Activated CD8-positive, alpha-beta memory T cell treated with anti-CD3 and anti-CD28 coated beads, Interleukin-2, amount 50 U/mL, for 1 hour (primary cell): ENCODE measurements around the gene ELP4.
"Not testable (repeated sequence)": the region's sequence is repeated elsewhere in the genome, so short reads cannot be mapped to it uniquely, and the experiment has no call there.

Experiments
- DNase-seq: peaks from one replicate; pipeline ENCODE4 v3.0.0-alpha.2; 2020; ENCODE audit errors: extremely low read depth

ELP4 gene

DNA sequence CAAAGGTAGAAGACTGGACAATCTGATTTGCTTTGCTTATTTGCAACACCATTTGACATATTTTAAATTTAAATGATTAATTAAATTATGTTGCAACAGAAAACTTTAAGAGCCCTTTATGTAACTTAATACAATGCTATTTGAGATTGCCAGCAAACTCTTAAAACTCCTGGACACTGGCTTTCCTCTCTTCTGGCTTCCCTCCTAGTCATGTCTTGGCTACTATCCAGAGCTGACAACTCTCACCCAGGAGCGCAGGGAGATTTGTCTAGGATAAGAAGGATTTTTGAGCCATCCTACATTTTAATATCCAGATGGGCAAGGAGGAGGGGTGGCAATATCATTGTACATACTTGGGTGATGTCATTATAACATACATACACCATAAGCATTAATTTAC is 134.3 kb downstream of the ELP4 start:
- DNase-seq, result no peak

GRCh38 chr11:31645747-31646146 is 136.2 kb downstream of the ELP4 start:
- no peak for DNase-seq

- no peak for DNase-seq
Measured at GRCh38 chr11:31646216-31646615, 136.6 kb downstream of the ELP4 start.

DNA sequence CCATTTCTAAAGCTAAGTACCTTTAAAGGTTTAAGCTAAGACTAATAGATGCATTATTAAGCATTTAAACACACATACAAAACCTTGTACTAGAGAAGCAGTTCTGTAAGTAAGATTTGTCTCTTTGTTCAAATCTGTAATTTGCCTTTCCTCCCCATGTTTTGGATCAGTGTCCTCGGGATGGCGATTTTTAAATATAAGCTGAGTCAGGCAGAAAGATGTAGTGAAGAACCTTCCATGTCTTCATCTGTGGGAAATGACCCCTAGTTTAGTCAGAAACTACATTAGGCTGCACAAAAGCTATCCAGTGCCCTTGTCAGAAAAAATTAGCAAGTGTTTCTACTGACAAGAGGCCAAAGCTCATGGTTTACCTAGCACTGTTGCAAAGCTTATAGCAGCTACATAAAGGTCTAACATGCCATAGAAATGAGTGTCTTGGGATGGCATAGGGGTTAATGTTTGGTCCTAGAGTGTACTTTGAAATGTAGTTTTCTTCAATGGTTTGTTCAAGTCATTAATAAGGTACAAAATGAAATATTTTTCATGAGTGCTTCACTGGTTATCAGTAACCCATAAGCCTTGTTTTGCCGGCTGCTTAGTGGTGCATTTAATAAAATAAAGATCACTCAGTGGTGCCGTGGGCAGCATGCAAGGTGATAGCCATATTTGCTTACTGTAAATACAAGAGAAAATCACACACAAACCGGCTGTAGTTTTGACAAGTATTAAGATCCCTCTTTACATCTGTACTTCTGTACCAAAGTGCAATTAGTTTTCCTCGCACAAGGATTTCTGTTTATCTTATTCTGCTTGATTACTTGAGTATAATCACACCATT is 139.8 kb downstream of the ELP4 start:
- DNase-seq, result no peak

GRCh38 chr11:31651208-31651607 is 141.6 kb downstream of the ELP4 start:
- no peak for DNase-seq

DNA sequence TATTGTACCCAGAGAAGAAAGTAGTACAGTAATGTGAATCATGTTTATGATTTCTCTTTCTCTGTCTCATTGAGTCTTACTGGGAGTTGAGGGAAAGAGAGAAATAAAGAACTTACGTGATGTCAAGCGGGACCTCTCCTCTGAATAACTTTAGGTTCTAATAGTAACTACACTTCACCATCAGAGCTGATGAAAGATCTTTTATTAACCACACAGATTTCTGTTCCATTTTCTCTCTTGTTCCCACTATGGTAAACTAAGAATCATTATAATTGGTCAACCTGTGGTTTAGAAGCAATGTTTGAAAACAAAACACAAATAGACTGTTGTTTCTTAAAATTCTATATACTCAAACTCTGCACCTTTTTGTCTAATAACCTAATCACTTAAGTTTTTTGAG is 142.3 kb downstream of the ELP4 start:
- DNase-seq, result no peak

- no peak for DNase-seq
Measured at GRCh38 chr11:31652528-31652927, 143.0 kb downstream of the ELP4 start.

DNA sequence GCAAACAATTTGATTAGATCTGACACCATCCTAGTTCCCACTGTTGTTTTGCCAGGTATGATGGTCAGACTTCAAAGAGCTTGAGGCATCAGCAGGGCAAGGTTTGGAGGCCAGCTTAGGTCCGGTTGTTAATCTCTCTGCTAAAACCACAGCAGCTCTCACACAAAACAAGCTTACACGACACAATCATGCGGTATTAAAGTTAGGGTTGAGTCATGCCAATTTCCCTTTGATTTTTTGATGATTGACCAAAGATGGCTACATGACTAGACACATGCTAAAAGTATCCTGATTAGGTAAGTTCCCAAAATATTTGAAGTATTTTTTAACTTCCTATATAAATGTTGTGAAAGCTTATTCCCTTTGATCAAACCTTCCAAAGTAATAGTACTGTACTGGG is 145.9 kb downstream of the ELP4 start:
- no peak for DNase-seq

- no peak for DNase-seq
Measured at GRCh38 chr11:31656051-31656450, 146.5 kb downstream of the ELP4 start.

GRCh38 chr11:31657091-31657490 is 147.5 kb downstream of the ELP4 start:
- DNase-seq, result no peak

- no peak for DNase-seq
Measured at GRCh38 chr11:31664129-31664528, 154.6 kb downstream of the ELP4 start.

DNA sequence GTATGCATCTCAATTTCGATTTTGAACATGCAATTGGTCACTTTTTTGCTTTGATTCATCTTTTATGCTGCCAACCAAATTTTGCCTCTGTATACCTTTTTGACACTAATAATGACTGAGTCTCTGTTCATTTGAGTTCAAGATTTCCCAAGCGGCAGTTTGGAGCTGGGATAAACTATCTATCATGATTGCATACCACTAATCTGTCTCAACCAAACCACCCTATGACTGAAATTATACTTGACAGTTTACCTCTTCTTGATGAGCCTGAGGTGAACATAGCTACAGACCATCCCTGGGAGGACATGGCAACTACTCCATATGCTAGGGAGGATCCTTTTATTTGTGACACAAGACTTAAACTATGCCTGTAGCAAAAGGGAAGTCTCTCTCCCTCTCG is 155.4 kb downstream of the ELP4 start:
- no peak for DNase-seq

- no peak for DNase-seq
Measured at GRCh38 chr11:31671681-31672080, 162.1 kb downstream of the ELP4 start.

GRCh38 chr11:31673108-31673507 is 163.5 kb downstream of the ELP4 start:
- DNase-seq, result not testable (repeated sequence)

DNA sequence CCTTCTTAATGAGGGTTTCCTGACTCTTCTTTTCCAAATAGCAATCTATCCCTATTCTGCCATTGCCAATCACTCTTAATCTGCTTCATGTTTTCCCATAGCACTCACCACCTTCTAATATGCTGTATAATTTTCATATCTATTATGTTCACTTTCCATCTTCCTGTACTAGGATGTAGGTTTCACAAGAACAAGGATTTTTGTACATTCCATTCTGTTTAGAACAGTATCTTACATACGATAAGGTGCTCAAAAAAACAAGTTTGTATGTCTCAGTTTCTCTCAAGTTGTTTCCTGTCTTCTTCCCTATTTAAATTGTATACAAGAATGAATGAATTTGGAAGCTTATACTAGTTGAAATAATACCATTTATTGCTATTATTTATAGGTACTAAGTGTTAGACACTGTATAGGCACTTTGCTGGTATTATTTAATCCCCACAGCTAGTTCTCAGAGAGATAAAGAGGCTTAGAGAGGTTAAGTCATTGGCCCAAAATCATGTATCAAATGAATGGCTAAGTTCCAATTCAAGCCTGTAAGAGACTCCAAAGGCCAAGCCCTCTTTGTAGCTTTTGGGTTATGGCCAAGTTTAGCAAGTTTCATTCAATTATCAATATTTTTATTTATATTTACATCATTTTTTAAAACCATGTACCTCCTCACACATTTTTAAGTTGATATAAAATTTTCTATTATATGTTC is 166.9 kb downstream of the ELP4 start:
- DNase-seq, result no peak

DNA sequence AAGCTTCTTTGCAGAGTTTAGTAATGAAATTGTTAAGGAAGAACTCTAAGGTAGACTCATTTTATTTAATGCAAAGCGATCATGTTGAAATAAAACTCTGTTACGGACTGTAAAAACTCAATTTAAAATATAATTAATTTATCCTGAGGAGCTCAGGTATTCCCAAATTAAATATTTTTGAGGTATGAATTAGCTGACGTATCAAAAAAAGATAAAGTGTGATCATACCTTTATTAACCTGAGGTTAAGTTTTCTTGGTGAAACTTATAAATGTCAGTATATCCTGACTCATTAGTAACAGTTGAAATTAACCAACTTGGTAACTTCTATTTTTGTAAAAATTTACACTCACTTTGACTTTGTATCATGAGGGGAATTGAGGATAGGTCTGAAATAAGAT is 171.2 kb downstream of the ELP4 start:
- no peak for DNase-seq

- no peak for DNase-seq
Measured at GRCh38 chr11:31687256-31687655, 177.7 kb downstream of the ELP4 start.

DNA sequence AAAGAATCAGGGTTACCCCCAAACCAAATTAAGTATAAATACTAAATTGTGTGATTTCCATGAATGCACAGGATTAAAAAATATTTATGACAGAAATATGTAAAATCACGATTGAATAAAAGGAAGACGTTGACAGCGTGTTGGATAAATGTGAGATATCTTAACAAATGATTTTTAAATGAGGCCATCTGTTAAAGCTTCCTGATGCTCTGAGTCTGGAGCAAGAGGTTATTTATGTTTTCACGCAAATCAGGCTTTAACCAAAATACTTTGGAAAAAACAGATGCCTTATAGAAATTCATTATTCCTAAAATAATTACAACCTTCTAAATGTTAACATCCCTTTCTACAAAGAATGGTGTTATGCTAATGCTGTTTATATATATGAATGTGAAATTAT is 178.3 kb downstream of the ELP4 start:
- no peak for DNase-seq

DNA sequence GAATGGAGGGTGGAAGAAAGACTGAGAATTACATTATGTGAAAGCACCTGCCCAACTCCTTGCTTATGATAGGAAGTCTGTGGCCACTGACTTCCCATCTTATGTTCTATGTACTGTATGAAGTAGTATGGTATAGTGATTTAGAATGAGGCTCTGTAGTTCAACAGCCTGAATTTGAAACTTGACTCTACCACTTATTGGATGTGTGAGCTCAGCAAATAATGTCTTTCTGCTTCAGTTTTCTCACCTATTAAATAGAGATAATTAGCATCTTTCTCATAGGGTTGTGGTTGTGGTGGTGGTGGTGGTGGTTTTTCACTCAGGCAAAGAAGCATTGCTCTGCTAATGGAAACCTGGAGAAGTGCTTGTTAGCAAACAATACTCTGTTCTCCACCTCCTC is 180.0 kb downstream of the ELP4 start:
- no peak for DNase-seq

DNA sequence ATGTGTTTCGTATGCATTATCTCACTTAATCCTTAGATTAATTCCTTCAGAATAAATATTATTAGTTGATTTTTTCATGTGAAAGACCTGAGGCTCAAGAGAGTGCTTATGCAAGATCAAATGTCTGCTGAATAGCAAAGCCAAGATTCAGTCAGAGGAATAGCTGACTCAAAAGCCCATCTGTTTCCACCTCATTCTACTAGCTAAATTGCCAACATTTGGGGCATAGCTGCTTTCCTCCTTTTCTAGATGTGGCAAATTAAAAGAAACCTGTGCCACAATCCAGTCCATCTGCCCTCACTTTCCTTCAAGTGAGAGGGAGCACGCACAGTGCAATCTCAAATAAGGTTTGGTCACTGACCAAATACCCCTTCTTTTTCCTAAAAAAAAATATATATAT is 180.5 kb downstream of the ELP4 start:
- no peak for DNase-seq

DNA sequence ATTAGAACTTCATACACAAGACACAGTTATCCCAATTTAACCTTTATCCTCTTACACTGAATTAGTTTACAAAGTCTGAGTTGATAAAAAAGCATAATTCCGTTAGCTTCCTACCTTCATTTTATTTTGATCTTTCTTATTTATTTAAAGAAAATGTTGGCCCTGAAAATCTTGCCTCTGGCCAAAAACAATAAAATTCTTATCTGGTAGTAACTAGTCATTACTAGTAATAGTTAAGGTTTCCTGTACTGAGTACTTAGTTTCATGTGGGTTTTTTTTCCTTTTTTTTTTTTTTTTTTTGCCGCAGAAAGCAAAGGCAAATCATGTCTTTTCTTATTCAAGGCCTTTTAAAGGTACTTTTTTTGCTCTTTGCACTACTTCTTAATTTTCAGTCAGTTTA is 180.9 kb downstream of the ELP4 start:
- no peak for DNase-seq

- no peak for DNase-seq
Measured at GRCh38 chr11:31692466-31692865, 182.9 kb downstream of the ELP4 start.

DNA sequence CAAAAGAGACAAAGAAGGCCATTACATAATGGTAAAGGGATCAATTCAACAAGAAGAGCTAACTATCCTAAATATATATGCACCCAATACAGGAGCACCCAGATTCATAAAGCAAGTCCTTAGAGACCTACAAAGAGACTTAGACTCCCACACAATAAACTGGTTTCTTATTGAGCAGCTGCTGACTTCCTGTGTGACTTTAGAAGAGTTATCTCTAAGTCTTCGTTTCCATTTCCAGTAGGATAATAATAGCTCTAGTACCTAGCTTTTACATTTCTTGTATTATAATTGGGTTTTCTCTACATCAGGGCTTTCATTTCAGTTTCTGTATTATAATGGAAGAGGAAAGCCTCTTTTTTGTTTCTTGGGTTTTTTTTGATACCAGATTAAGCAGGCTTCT is 187.5 kb downstream of the ELP4 start:
- not testable (repeated sequence) for DNase-seq
